HEK293 (cell line): ENCODE data around the gene ZNF652.

Experiments
- CTCF ChIA-PET: fragments of 350-600 bp; formaldehyde crosslinking; extraction: SDS; loops from one replicate; lab custom pipeline; 2021; ENCODE audit warnings: antibody characterized with exemption; lab: Yijun Ruan, JAX
- POLR2A ChIA-PET: fragments of 300-600 bp; formaldehyde crosslinking; extraction: SDS; loops from one replicate; lab custom pipeline; 2020; ENCODE audit warnings: antibody characterized with exemption, inconsistent platforms; lab: Yijun Ruan, JAX
- H3K27ac ChIP-seq: fragments of 200-500 bp; sonication (Bioruptor generic); 2 replicates; pipeline ENCODE4 v1.5.1; 2014; ENCODE audit warnings: low read depth, low read length, control low read depth, inconsistent platforms; ENCODE audit errors: extremely low read depth
- H3K36me3 ChIP-seq, 2 experiments: fragments of 200-500 bp in 1 of 2; sonication (Bioruptor generic) in 1 of 2; 1 replicate in 1 of 2; 2 replicates in 1 of 2; pipeline ENCODE4 v1.5.1; 2014 to 2017; ENCODE audit warnings: inconsistent platforms in 2 of 2, low read length in 2 of 2; ENCODE audit not compliant: control insufficient read depth in 2 of 2, insufficient read depth in 1 of 2
- H3K4me1 ChIP-seq: fragments of 200-500 bp; sonication (Bioruptor generic); 2 replicates; pipeline ENCODE4 v1.5.1; 2014; ENCODE audit warnings: mild to moderate bottlenecking, low read length, inconsistent platforms; ENCODE audit not compliant: control insufficient read depth, insufficient read depth
- H3K4me3 ChIP-seq: 2 replicates; pipeline ENCODE4 v1.5.1; 2011; ENCODE audit warnings: low read depth, mild to moderate bottlenecking, control low read depth, low read length, moderate library complexity
- H3K9me3 ChIP-seq: fragments of 200-500 bp; sonication (Bioruptor generic); 2 replicates; pipeline ENCODE4 v1.5.1; 2014; ENCODE audit warnings: low read depth, low read length, inconsistent platforms; ENCODE audit not compliant: control insufficient read depth, insufficient read depth
- GFI1B ChIP-seq: fragments of 450-650 bp; formaldehyde crosslinking; IDR thresholded peaks from 2 replicates; pipeline ENCODE4 v1.5.1; 2016; ENCODE audit warnings: missing biosample characterization, missing genetic modification characterization
- KLF1 ChIP-seq: fragments of 450-650 bp; formaldehyde crosslinking; IDR thresholded peaks from 2 replicates; pipeline ENCODE4 v1.5.1; 2016; ENCODE audit warnings: missing biosample characterization, missing genetic modification characterization
- MEIS1 ChIP-seq: sonication (generic); formaldehyde crosslinking; IDR thresholded peaks from 2 replicates; pipeline ENCODE4 v1.8.1; 2022; ENCODE audit warnings: missing genetic modification reagents, mild to moderate bottlenecking, borderline replicate concordance
- PRDM1 ChIP-seq: fragments of 450-650 bp; formaldehyde crosslinking; IDR thresholded peaks from 2 replicates; pipeline ENCODE4; 2016; ENCODE audit warnings: missing biosample characterization, missing genetic modification characterization
- YY1 ChIP-seq: fragments of 450-650 bp; formaldehyde crosslinking; IDR thresholded peaks from 2 replicates; pipeline ENCODE4 v1.5.1; 2018; ENCODE audit warnings: missing biosample characterization, missing genetic modification characterization
- ZBTB48 ChIP-seq: fragments of 450-650 bp; formaldehyde crosslinking; IDR thresholded peaks from 2 replicates; pipeline ENCODE4 v1.5.1; 2016; ENCODE audit warnings: missing biosample characterization, missing genetic modification characterization
- ZNF10 ChIP-seq: fragments of 450-650 bp; formaldehyde crosslinking; IDR thresholded peaks from 2 replicates; pipeline ENCODE4 v1.5.1; 2017; ENCODE audit warnings: missing biosample characterization, missing genetic modification characterization
- ZNF121 ChIP-seq: fragments of 450-650 bp; formaldehyde crosslinking; IDR thresholded peaks from 2 replicates; pipeline ENCODE4 v1.5.1; 2016; ENCODE audit warnings: missing biosample characterization, missing genetic modification characterization
- ZNF19 ChIP-seq: fragments of 450-650 bp; formaldehyde crosslinking; IDR thresholded peaks from 2 replicates; pipeline ENCODE4; 2016; ENCODE audit warnings: missing biosample characterization, missing genetic modification characterization, low read depth
- ZNF292 ChIP-seq: fragments of 450-650 bp; formaldehyde crosslinking; IDR thresholded peaks from 2 replicates; pipeline ENCODE4 v1.5.1; 2016; ENCODE audit warnings: low read depth, missing biosample characterization, missing genetic modification characterization, borderline replicate concordance
- ZNF335 ChIP-seq: fragments of 450-650 bp; formaldehyde crosslinking; conservative IDR thresholded peaks from 2 replicates; pipeline ENCODE4 v1.5.1; 2016; ENCODE audit warnings: missing biosample characterization, missing genetic modification characterization
- ZNF350 ChIP-seq: fragments of 450-650 bp; formaldehyde crosslinking; IDR thresholded peaks from 2 replicates; pipeline ENCODE4 v1.5.0; 2017; ENCODE audit warnings: missing biosample characterization, mild to moderate bottlenecking, missing genetic modification characterization
- ZNF354C ChIP-seq: fragments of 450-650 bp; formaldehyde crosslinking; IDR thresholded peaks from 2 replicates; pipeline ENCODE4 v1.5.1; 2016; ENCODE audit warnings: missing biosample characterization, missing genetic modification characterization, low read depth, borderline replicate concordance
- ZNF426 ChIP-seq: fragments of 450-650 bp; formaldehyde crosslinking; IDR thresholded peaks from 2 replicates; pipeline ENCODE4 v1.5.1; 2017; ENCODE audit warnings: missing biosample characterization, missing genetic modification characterization, mild to moderate bottlenecking, inconsistent platforms, moderate library complexity
- ZNF560 ChIP-seq: fragments of 450-650 bp; formaldehyde crosslinking; IDR thresholded peaks from 2 replicates; pipeline ENCODE4 v1.5.1; 2017; ENCODE audit warnings: missing biosample characterization, missing genetic modification characterization, borderline replicate concordance
- ZNF610 ChIP-seq: fragments of 450-650 bp; formaldehyde crosslinking; IDR thresholded peaks from 2 replicates; pipeline ENCODE4 v1.5.1; 2016; ENCODE audit warnings: missing biosample characterization, missing genetic modification characterization, borderline replicate concordance
- ZNF621 ChIP-seq: fragments of 450-650 bp; formaldehyde crosslinking; IDR thresholded peaks from 2 replicates; pipeline ENCODE4 v1.5.1; 2017; ENCODE audit warnings: missing biosample characterization, missing genetic modification characterization
- ZNF639 ChIP-seq: fragments of 450-650 bp; formaldehyde crosslinking; IDR thresholded peaks from 2 replicates; pipeline ENCODE4 v1.5.1; 2016; ENCODE audit warnings: missing biosample characterization, missing genetic modification characterization
- ZNF677 ChIP-seq: fragments of 450-650 bp; IDR thresholded peaks from 2 replicates; pipeline ENCODE4 v1.5.0; 2018; ENCODE audit warnings: missing biosample characterization, mild to moderate bottlenecking, missing genetic modification characterization, moderate library complexity
- ZNF843 ChIP-seq: fragments of 450-650 bp; formaldehyde crosslinking; IDR thresholded peaks from 2 replicates; pipeline ENCODE4 v1.5.1; 2016; ENCODE audit warnings: missing biosample characterization, missing genetic modification characterization
- ZSCAN18 ChIP-seq: fragments of 450-650 bp; formaldehyde crosslinking; IDR thresholded peaks from 2 replicates; pipeline ENCODE4 v1.5.1; 2016; ENCODE audit warnings: missing biosample characterization, missing genetic modification characterization
- ZSCAN23 ChIP-seq: fragments of 450-650 bp; formaldehyde crosslinking; IDR thresholded peaks from 2 replicates; pipeline ENCODE4 v1.5.1; 2016; ENCODE audit warnings: missing biosample characterization, missing genetic modification characterization
- TF ChIP-seq, protein P1 (sequence below): fragments of 450-650 bp; formaldehyde crosslinking; IDR thresholded peaks from 2 replicates; pipeline ENCODE4 v1.5.1; 2016; ENCODE audit warnings: missing biosample characterization, missing genetic modification characterization
- TF ChIP-seq, protein P2 (sequence below): fragments of 450-650 bp; formaldehyde crosslinking; IDR thresholded peaks from 2 replicates; pipeline ENCODE4 v1.5.1; 2016; ENCODE audit warnings: missing biosample characterization, missing genetic modification characterization

Gene ZNF652

GRCh38 chr17:49249890-49250522, 112.0 kb downstream of the ZNF652 start (continued):
- TF ChIP-seq, protein P1, sequence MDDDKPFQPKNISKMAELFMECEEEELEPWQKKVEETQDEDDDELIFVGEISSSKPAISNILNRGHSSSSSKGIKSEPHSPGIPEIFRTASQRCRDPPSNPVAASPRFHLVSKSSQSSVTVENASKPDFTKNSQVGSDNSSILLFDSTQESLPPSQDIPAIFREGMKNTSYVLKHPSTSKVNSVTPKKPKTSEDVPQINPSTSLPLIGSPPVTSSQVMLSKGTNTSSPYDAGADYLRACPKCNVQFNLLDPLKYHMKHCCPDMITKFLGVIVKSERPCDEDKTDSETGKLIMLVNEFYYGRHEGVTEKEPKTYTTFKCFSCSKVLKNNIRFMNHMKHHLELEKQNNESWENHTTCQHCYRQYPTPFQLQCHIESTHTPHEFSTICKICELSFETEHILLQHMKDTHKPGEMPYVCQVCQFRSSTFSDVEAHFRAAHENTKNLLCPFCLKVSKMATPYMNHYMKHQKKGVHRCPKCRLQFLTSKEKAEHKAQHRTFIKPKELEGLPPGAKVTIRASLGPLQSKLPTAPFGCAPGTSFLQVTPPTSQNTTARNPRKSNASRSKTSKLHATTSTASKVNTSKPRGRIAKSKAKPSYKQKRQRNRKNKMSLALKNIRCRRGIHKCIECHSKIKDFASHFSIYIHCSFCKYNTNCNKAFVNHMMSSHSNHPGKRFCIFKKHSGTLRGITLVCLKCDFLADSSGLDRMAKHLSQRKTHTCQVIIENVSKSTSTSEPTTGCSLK (tag by site-specific recombination), result no peak
- no peak for TF ChIP-seq ZNF10 (tag by site-specific recombination)
- TF ChIP-seq, protein P2, sequence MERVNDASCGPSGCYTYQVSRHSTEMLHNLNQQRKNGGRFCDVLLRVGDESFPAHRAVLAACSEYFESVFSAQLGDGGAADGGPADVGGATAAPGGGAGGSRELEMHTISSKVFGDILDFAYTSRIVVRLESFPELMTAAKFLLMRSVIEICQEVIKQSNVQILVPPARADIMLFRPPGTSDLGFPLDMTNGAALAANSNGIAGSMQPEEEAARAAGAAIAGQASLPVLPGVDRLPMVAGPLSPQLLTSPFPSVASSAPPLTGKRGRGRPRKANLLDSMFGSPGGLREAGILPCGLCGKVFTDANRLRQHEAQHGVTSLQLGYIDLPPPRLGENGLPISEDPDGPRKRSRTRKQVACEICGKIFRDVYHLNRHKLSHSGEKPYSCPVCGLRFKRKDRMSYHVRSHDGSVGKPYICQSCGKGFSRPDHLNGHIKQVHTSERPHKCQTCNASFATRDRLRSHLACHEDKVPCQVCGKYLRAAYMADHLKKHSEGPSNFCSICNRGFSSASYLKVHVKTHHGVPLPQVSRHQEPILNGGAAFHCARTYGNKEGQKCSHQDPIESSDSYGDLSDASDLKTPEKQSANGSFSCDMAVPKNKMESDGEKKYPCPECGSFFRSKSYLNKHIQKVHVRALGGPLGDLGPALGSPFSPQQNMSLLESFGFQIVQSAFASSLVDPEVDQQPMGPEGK (tag by site-specific recombination), result no peak
- no peak for TF ChIP-seq ZNF843 (tag by site-specific recombination)
- TF ChIP-seq PRDM1, result no peak
- no peak for TF ChIP-seq GFI1B
- no peak for TF ChIP-seq ZNF121
- TF ChIP-seq ZNF677, result no peak

- Histone ChIP-seq H3K27ac (no peak overlapping the region), H3K4me1 (peaks cover 3% of the 10 kb centered on the region; the same call in 1 of the 2 replicates), H3K9me3 (no peaks in the 10 kb centered on the region), H3K4me3 (no peak overlapping the region), H3K36me3 (no peaks in the 10 kb centered on the region)
- CTCF ChIA-PET, result interaction anchor here (0.6 to 0.7 kb wide), 2 partner anchors 147 to 1367 kb away, joined by 3 read pairs; no protein-coding TSS in a partner anchor
- POLR2A ChIA-PET, result interaction anchor here (0.6 kb wide), 1 partner anchor 151 kb away, joined by 5 read pairs; no protein-coding TSS in a partner anchor
- no peak for TF ChIP-seq ZSCAN18 (tag by site-specific recombination)
- TF ChIP-seq ZNF560 (tag by site-specific recombination), result no peak
- peak; percentile 97 for TF ChIP-seq KLF1 (tag by site-specific recombination)
- TF ChIP-seq ZNF19 (tag by site-specific recombination), result no peak
- no peak for TF ChIP-seq ZSCAN23
- no peak for TF ChIP-seq YY1 (tag by site-specific recombination)
- TF ChIP-seq ZNF350 (tag by site-specific recombination), result no peak
- TF ChIP-seq ZNF621 (tag by site-specific recombination), result no peak
- TF ChIP-seq ZNF639 (tag by site-specific recombination), result no peak
- TF ChIP-seq ZNF354C (tag by site-specific recombination), result no peak
- TF ChIP-seq, protein P2 (tag by site-specific recombination), result no peak
- TF ChIP-seq ZNF426, result no peak
- no peak for TF ChIP-seq MEIS1 (CRISPR knock-in tag)
- no peak for TF ChIP-seq ZNF610 (tag by site-specific recombination)
- TF ChIP-seq ZNF292 (tag by site-specific recombination), result no peak
- TF ChIP-seq ZBTB48, result no peak
- TF ChIP-seq ZNF335 (tag by site-specific recombination), result peak; percentile 36; the same call in 1 of the 2 replicates
Observed at GRCh38 chr17:49249292-49249794, 112.7 kb downstream of the ZNF652 start.
